T47D (cell line): ENCODE results near the gene KCNAB1.

ENCODE experiments used
- DNase-seq, 2 experiments: peaks; one replicate each; pipeline versions ENCODE4 v3.0.0 to v3.0.0-alpha.2; 2011 to 2012; ENCODE audit warnings: low read depth in 1 of 2, low spot score in 1 of 2
- JUND ChIP-seq: IDR thresholded peaks from 2 replicates; pipeline ENCODE4 v1.6.1; 2012; ENCODE audit warnings: low read depth
- in situ Hi-C: cut with HindIII; loops from 2 replicates; pipeline ENCODE4 v1.10.0; 2016; ENCODE audit warnings: low sequenced_read_pairs, low pct_unique_long_range_greater_than_20kb

The KCNAB1 gene

GRCh38 chr3:156525808-156526207 lies 405.4 kb downstream of the KCNAB1 start:
- in situ Hi-C loops, result no loop called here
- TF ChIP-seq JUND, result no peak
- no peak for DNase-seq

GRCh38 chr3:156527060-156527459 lies 406.7 kb downstream of the KCNAB1 start:
- in situ Hi-C loops, result no loop called here
- DNase-seq, result no peak
- no peak for TF ChIP-seq JUND

GRCh38 chr3:156530980-156531379 lies 410.6 kb downstream of the KCNAB1 start:
- in situ Hi-C loops, result no loop called here
- no peak for DNase-seq
- no peak for TF ChIP-seq JUND

GRCh38 chr3:156532730-156533129 lies 412.4 kb downstream of the KCNAB1 start:
- in situ Hi-C loops, result no loop called here
- no peak for DNase-seq
- no peak for TF ChIP-seq JUND

GRCh38 chr3:156533205-156533604 lies 412.8 kb downstream of the KCNAB1 start:
- in situ Hi-C loops, result no loop called here
- DNase-seq, result no peak
- TF ChIP-seq JUND, result no peak

GRCh38 chr3:156535162-156535627 lies 414.8 kb downstream of the KCNAB1 start:
- peak in 1 of 2 experiments; percentile 52 for DNase-seq
- no peak for TF ChIP-seq JUND
- in situ Hi-C loops, result no loop called here

GRCh38 chr3:156535798-156536197 lies 415.4 kb downstream of the KCNAB1 start:
- in situ Hi-C loops, result no loop called here
- no peak for DNase-seq
- TF ChIP-seq JUND, result no peak

- no peak for DNase-seq
- in situ Hi-C loops, result no loop called here
These were observed 416.3 kb downstream of the KCNAB1 start for GRCh38 chr3:156536524-156537316.

GRCh38 chr3:156539051-156539450 lies 418.7 kb downstream of the KCNAB1 start:
- in situ Hi-C loops, result no loop called here
- TF ChIP-seq JUND, result no peak
- DNase-seq, result no peak

More at GRCh38 chr3:156536524-156537316, 416.3 kb downstream of the KCNAB1 start:
- TF ChIP-seq JUND, result no peak

GRCh38 chr3:156539802-156540201 lies 419.4 kb downstream of the KCNAB1 start:
- no peak for TF ChIP-seq JUND
- no peak for DNase-seq
- in situ Hi-C loops, result no loop called here

GRCh38 chr3:156542101-156543042 lies 422.0 kb downstream of the KCNAB1 start:
- DNase-seq, result peak in 1 of 2 experiments; percentile 55
- no peak for TF ChIP-seq JUND
- in situ Hi-C loops, result no loop called here

GRCh38 chr3:156543043-156543555 lies 422.7 kb downstream of the KCNAB1 start:
- no peak for TF ChIP-seq JUND
- in situ Hi-C loops, result no loop called here
- no peak for DNase-seq
